Frontal cortex (tissue), 4 donors: ENCODE measurements around the gene GOLGA3. TPM values are rescaled to one million over a fixed set of nuclear protein-coding genes. Genes with fewer than 3 reads are reported as not detected.
A peak's percentile ranks its signal among the peaks of the same experiment; 100 is the strongest.
"Not testable (repeated sequence)": the region's sequence is repeated elsewhere in the genome, so short reads cannot be mapped to it uniquely, and the experiment has no call there.

Experiments used
- DNase-seq, 2 donors: peaks; one replicate each; pipeline ENCODE4 v3.0.0; 2012; ENCODE audit warnings: low spot score in 2 of 2
- FAIRE-seq: peaks from 2 replicates; lab custom pipeline; 2012; peaks lifted over from hg19 to GRCh38; lab: Jason Lieb, UNC
- total RNA-seq: library from RNA; depleted of rRNA; stranded (reverse); fragments of >200 nt; gene quantifications from one replicate; pipeline ENCODE4 v1.2.3, GENCODE V29; 2014
- donor health status: control.
- donor health status: control.
- donor health status: control.

GOLGA3 gene, protein sequence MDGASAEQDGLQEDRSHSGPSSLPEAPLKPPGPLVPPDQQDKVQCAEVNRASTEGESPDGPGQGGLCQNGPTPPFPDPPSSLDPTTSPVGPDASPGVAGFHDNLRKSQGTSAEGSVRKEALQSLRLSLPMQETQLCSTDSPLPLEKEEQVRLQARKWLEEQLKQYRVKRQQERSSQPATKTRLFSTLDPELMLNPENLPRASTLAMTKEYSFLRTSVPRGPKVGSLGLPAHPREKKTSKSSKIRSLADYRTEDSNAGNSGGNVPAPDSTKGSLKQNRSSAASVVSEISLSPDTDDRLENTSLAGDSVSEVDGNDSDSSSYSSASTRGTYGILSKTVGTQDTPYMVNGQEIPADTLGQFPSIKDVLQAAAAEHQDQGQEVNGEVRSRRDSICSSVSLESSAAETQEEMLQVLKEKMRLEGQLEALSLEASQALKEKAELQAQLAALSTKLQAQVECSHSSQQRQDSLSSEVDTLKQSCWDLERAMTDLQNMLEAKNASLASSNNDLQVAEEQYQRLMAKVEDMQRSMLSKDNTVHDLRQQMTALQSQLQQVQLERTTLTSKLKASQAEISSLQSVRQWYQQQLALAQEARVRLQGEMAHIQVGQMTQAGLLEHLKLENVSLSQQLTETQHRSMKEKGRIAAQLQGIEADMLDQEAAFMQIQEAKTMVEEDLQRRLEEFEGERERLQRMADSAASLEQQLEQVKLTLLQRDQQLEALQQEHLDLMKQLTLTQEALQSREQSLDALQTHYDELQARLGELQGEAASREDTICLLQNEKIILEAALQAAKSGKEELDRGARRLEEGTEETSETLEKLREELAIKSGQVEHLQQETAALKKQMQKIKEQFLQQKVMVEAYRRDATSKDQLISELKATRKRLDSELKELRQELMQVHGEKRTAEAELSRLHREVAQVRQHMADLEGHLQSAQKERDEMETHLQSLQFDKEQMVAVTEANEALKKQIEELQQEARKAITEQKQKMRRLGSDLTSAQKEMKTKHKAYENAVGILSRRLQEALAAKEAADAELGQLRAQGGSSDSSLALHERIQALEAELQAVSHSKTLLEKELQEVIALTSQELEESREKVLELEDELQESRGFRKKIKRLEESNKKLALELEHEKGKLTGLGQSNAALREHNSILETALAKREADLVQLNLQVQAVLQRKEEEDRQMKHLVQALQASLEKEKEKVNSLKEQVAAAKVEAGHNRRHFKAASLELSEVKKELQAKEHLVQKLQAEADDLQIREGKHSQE (N-terminal part only)
- total RNA-seq: 50.5 TPM

DNA sequence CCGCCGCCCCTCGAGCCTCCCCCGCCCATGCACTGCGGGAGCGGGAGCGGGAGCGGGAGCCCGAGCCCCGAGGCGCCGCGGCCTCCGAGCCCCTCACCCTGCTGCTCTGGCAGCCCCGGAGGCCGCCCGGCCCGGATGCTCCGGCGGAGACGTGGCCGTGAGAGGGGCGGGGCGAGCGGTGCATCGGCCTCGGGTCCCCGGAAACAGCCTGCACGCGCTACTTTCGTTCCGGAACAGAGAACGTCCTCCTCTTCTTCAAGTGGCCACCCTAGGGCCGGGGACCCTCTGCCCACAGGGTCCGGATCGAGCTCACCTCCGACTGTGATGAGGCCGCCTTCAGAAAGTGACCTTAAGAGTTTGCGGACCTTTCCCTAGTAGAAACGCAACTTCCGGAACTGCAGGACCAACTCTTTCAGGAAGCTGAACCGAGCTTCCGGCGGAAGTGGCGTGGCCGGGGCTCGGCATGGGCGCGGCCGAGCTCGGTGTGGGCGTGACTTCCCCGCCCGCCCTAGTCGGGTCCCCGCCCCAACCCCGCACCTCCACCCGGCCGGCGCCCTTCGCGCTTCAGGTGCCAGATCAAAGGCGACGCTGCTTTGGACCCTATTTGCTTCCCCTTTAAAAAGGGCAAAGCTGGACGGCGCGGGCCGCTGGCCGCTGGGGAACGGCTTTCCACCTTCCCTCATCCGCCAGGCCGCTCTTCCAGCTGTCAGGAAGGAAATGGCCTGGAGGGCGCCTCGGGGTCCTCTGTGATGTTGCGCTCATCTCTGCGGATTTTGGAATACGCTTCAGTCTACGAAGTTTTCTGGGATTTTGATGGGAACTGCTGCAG is at the start of gene GOLGA3:
GOLGA3 (minus strand) TSS at position 164 of the 829 bp plus-strand sequence. CDS start 6,741 bp downstream, outside the sequence.
- FAIRE-seq (no peak), DNase-seq (peak; percentile 99)

DNA sequence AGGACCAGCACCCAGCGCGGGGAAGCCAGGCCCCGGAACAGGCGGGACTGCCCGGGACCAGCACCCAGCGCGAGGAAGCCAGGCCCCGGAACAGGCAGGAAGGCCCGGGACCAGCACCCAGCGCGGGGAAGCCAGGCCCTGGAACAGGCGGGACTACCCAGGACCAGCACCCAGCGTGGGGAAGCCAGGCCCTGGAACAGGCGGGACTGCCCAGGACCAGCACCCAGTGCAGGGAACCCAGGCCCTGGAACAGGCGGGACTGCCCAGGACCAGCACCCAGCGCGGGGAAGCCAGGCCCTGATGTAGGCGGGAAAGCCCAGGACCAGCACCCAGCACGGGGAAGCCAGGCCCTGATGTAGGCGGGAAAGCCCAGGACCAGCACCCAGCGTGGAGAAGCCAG is 46.0 kb upstream of the GOLGA3 start:
- FAIRE-seq, DNase-seq: not testable (repeated sequence)

DNA sequence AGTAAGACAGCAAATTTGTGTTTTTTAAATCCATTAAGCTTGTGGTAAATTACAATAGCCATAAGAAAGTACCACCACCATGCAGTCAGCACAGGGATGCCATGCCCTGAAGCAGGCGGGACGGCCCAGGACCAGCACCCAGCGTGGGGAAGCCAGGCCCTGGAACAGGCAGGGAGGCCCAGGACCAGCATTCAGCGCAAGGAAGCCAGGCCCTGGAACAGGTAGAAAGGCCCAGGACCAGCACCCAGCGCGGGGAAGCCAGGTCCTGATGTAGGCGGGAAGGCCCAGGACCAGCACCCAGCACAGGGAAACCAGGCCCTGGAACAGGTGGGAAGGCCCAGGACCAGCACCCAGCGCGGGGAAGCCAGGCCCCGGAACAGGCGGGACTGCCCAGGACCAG is 45.5 kb upstream of the GOLGA3 start:
- FAIRE-seq (no peak), DNase-seq (no peak)

DNA sequence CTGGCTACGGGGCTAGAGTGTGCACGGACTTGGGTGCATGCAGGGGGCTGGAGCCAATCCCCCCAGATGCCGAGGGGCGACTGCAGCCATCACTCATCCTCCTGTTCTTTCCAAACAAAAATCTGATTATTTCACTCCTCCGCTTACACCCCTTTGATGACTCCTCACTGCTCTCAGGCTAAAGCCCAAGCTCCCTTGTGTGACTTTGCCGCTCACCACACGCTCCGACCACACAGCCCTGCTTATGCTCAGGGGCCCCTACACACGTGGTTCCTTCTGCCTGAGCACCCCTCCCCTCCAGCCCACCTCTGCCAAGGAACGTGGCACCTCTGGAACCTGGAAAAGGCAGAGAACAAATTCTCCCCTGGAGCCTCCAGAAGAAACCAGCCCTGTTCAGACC is 45.1 kb upstream of the GOLGA3 start:
- FAIRE-seq (no peak), DNase-seq (no peak)

DNA sequence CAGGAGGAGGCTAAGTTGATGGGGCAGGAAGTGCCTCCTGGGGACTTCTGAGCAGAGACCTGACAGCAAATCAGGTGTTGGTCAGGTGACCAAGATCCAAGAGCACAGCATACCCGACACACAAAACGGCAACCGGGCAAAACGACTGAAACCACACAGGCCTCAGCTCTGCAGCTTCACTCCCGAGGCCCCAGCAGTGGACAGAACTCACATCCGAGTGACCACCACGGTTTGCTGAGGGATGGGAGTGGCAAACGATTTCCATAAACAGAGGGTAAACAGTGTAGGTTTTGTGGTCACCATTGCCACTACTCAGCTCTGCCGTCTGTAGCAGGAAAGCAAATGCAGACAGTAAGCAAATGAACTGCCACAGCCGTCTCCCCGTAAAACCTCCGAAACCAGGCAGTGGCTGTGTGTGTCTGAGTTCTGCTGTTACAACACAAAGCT is 44.3 kb upstream of the GOLGA3 start:
- DNase-seq: no peak
- FAIRE-seq: no peak

DNA sequence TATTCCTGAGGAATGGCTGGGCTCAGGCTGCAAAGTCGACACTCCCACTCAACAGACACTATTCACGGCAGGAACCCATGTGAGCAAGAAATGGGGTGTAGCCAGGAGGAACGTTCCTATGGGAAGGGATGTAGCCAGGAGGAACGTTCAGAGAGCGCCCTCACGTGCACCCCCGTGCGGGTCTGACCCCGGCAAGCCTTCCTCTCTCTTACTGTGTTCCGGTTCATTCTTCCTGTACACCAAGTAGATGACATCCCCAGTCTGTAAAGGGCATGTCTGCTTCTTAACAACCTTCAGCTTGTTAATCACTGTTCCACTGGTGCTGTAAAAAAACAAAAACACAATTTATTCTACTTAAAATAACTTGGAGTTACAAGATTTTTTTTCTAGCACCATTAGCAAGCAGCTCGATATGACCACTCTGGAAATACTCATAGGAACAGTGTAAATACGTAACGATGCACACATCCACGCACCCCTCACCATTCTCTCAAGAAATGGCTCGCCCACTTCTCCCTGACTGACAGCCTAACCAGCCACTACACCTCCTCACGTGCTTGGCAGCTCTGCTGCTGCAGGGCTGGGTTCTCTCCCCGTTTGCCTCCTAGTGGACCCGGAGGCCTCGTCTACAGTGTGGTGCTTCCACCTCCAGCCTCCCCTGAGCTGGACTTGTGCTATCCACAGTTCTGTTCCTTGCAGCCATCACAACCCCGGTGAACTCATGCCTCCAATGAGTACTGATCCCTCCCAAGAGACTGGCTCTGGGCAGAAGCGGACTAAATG is 43.6 kb upstream of the GOLGA3 start:
- DNase-seq (no peak), FAIRE-seq (no peak)

DNA sequence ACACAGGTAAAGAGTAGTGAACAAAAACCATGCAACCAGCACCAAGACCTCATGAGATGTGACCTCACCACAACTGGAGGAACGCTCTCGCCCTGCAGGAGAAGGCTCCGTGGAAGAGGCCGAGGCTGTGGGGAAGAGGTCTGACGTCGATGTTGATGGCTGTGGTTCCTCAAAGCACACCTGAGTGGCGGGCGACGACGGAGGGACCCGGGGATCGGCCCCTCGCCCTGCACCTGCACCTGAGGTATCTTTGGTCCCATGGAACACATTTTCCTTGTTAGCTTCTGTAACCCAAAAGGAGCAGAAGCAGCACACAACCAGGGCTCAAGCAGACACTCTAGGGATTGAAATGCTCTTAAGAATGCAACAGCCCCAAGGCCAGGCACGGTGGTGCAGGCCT is 40.9 kb upstream of the GOLGA3 start:
- no peak for DNase-seq
- FAIRE-seq: no peak

DNA sequence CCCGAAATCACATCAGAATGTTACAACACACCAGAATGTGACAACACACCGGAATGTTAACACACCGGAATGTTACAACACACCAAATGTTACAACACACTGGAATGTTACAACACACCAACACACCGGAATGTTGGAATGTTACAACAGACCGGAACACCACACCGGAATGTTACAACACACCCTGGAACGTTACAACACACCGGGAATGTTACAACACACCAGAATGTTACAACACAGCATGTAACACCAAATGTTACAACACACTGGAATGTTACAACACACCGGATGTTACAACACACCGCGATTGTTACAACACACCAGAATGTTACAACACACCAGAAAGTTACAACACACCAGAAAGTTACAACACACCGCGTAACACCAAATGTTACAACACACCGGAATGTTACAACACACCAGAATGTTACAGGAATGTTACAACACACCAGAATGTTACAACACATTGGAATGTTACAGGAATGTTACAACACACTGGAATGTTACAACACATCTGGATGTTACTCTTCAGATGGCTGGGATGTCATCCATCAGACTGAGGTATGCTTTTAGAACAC is 37.7 kb upstream of the GOLGA3 start:
- DNase-seq: no peak
- FAIRE-seq: no peak

DNA sequence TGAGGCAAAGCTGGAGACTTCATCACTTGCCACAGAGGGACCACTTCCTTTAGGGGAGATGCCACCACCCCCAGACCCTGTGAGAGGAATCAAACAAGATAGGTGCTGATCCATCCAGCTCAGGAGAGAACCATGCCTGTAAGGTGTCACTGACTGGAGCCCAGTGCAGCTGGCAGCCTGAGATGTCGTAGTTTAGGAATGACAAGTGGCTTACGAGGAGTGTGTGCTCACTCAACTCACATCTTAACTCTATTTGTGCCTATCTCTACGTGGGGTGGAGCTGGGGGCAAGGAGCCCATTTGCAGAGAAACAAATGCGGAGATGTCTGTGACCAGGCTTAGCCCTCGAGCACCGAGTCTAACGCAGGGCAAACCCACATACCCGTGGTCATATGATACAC is 32.9 kb upstream of the GOLGA3 start:
- no peak for FAIRE-seq
- no peak for DNase-seq

DNA sequence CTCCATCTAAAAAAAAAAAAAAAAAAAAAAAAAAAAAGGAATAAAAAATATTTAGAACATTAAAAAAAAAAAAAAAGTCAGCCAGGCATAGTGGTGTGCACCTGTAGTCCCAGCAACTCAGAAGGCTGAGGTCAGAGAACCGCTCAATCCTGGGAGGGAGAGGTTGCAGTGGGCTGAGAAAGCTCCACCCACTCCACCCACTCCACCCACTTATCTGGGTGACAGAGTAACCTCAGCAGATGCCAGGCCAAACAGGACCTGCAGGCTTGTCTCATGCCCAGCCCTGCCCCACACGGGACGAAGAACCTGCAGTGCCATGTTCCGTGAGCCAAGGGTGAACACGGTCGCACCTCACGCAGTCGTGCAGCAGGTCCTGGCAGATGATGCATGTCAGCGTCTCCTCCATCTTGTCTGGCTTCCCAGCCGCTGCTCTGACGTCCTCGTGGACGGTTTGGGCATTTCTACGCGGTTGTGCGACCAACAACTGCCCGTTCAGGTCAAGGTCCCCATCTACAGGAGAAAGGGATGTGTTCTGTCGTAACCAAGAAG is 30.1 kb upstream of the GOLGA3 start:
- DNase-seq: no peak

DNA sequence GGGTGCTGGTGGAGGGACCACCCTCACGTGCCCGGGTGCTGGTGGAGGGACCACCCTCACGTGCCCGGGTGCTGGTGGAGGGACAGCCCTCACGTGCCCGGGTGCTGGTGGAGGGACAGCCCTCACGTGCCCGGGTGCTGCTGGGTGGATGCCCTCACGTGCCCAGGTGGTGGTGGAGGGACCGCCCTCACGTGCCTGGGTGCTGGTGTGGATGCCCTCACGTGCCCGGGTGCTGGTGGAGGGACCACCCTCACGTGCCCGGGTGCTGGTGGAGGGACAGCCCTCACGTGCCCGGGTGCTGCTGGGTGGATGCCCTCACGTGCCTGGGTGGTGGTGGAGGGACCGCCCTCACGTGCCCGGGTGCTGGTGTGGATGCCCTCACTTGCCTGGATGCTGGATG is 28.4 kb upstream of the GOLGA3 start:
- FAIRE-seq, DNase-seq: not testable (repeated sequence)

More for the DNA sequence above, 30.1 kb upstream of the GOLGA3 start:
- FAIRE-seq: no peak

DNA sequence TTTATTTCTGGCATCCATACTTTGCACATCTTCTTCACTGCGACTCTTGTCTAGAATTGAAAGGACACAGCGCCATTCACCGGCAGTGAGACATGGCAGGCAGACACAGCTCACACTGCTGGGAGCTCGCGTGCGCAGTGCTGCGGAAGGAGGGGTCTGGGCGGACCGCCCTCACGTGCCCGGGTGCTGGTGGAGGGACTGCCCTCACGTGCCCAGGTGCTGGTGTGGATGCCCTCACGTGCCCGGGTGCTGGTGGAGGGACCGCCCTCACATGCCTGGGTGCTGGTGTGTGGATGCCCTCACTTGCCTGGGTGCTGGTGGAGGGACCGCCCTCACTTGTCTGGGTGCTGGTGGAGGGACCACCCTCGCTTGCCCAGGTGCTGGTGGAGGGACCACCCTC is 27.9 kb upstream of the GOLGA3 start:
- FAIRE-seq (no peak), DNase-seq (no peak)

DNA sequence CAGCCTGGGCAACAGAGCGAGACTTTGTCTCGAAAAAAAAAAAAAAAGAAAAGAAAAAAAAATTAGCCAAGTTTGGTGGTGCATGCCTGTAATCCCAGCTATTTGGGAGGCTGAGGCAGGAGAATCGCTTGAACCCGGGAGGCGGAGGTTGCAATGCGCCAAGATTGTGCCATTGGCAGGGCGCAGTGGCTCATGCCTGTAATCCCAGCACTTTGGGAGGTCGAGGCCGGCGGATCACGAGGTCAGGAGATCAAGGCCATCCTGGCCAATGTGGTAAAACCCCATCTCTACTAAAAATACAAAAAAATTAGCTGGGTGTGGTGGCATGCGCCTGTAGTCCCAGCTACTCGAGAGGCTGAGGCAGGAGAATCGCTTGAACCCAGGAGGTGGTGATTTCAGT is 26.5 kb upstream of the GOLGA3 start:
- not testable (repeated sequence) for FAIRE-seq, DNase-seq

DNA sequence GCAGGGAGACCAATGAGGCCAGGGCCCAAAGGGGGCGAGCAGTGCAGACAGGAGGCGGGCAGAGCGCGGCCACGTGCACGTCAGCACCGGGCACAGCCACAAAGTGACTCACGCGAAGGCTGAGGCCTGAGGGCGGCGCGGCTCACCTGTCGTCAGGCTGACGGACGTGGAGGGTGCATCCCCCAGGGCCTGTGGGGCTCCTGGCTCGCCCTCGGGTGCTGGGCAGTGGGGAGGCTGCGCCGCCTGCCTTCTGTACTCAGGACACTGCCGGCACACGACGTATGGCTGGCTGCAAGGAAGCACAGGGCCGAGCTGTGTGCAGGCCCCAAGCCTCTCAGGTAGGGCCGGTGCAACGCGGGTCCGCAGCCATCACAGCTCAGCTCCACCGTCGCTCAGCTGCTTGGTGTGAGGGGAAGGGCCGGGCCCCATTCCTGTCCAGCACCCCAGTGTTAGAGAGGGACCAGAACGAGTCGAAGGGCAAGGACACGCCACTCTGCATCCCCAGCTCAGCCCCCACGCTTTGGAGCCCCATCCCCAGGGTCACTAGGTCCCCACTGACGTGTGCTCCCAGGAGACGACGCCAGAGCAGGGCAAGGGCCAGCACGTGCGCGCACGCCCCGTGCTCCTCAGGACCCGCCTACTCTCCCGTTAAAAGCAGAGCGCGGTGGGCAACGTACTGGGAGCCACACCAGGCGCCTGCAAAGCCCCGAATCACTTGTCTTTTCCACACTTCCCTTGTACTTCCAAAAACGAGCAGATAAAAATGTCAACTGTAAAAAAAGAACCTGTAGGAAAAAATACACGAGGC is 24.8 kb upstream of the GOLGA3 start:
- FAIRE-seq (no peak), DNase-seq (no peak)

DNA sequence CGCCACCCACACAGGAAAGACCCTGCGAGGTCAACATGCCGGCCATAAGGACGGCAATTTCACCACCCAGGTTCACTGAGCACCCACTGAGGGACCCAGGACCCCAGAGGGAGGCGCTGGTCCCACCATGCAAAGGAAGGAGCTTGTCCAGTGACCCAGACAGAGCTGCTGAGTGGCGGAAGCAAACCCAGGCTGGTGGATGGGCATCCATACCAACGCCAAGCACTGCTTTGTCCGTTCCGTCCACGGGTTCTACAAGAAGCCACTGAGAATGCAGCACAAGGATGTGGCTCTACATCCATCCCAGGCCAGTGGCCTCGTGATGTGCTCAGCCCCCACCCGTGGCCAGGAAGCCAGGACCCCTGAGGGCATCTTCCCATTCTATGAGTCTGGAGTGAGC is 23.8 kb upstream of the GOLGA3 start:
- DNase-seq (no peak), FAIRE-seq (no peak)

DNA sequence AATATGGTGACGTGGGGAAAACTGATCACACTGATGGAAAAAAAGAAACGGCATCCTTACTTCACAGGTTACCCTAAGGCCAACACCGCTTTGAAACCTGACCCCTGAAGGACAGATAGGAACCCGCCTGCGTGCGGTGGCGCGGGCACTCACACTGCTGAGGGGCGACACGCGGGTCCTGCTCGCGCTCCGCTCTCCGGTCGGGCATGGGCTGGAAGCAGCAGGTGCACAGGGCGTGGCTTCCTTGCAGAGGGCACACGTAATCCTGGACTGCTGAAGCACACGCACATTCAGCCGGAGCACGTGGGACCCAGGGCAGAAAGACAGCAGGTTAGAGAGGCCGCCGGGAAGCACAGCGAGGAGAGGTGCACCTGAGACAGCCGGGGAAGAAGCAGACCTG is 22.8 kb upstream of the GOLGA3 start:
- FAIRE-seq (no peak), DNase-seq (no peak)

DNA sequence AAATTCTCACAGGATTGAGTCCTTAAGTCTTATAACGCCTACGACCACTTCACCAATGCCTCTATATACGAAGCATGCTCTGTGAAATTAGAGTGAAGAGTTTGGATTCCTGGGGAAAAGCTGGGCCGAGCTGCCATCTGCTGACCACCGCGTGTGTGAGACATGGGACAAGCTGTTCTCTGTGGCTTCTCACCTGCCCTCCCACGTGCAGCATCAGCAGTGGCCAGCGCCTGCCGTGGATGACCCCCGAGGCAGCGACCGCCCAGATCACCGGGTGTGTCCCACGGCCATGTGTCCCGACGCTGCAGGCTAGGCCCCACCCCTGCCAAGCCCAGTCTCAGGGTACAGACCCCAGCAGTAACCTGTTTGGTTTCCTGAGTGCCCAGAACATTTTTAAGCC is 21.6 kb upstream of the GOLGA3 start:
- no peak for FAIRE-seq
- DNase-seq: no peak
